Muscle of leg (tissue), 9 donors: ENCODE results near the gene SKIL. TPM values are rescaled to one million over a fixed set of nuclear protein-coding genes. Genes with fewer than 3 reads are reported as not detected.

Experiments
- polyA plus RNA-seq, 8 donors: library from polyadenylated mRNA; unstranded; fragments of 120-200 nt; gene quantifications; one replicate each; pipeline versions ENCODE4 v1.2.1 to v1.2.3, GENCODE V29; 2013; ENCODE audit warnings: inconsistent platforms in 1 of 8, low replicate concordance in 1 of 8; ENCODE audit not compliant: insufficient read length in 8 of 8, insufficient read depth in 1 of 8
- total RNA-seq: library from RNA; stranded (reverse); fragments of 120-200 nt; gene quantifications from one replicate; pipeline ENCODE4 v1.2.4, GENCODE V29; 2013

The SKIL gene
- total and polyA plus RNA-seq, 9 donors: 15.3 to 41.6 (median 20.9) TPM

Other genes starting within 250 kb of the SKIL start
- gene PHC3, start 176.0 kb upstream of the SKIL start, total RNA-seq: 16.8 TPM
- 10 to 100 TPM; 11.0 to 19.2 (median 14.6) TPM for gene PHC3, start 176.0 kb upstream of the SKIL start, polyA plus RNA-seq
- gene PRKCI, start 135.3 kb upstream of the SKIL start, total RNA-seq: 23.9 TPM
- 10 to 100 TPM; 14.1 to 24.7 (median 17.6) TPM for gene PRKCI, start 135.3 kb upstream of the SKIL start, polyA plus RNA-seq
- 0.62 TPM for gene CLDN11, start 61.2 kb downstream of the SKIL start, total RNA-seq
- 10 to 100 TPM in 1 of 8 donors, 1 to 10 TPM in 7; 1.6 to 14.2 (median 2.1) TPM for gene CLDN11, start 61.2 kb downstream of the SKIL start, polyA plus RNA-seq
- gene SLC7A14, start 228.4 kb downstream of the SKIL start, total RNA-seq: under 0.01 TPM
- under 1 TPM in 6 of 8 donors, not detected in 2; 0.14 to 0.62 (median 0.28) TPM for gene SLC7A14, start 228.4 kb downstream of the SKIL start, polyA plus RNA-seq